Stomach smooth muscle (tissue), 2 donors: Measurements from ENCODE around the gene MTMR2.

ENCODE experiments used
- H3K27ac ChIP-seq: one replicate; pipeline ENCODE4 v1.7.0; 2013; ENCODE audit warnings: mild to moderate bottlenecking, low read length, inconsistent platforms
- H3K27me3 ChIP-seq, 2 donors: one replicate each; pipeline ENCODE4 v1.7.0; 2013; ENCODE audit warnings: low read length in 2 of 2; ENCODE audit not compliant: insufficient read depth in 2 of 2, control insufficient read depth in 1 of 2
- H3K36me3 ChIP-seq, 2 donors: one replicate each; pipeline ENCODE4 v1.7.0; 2013; ENCODE audit warnings: low read length in 2 of 2; ENCODE audit not compliant: control insufficient read depth in 2 of 2, insufficient read depth in 2 of 2
- H3K4me1 ChIP-seq: one replicate; pipeline ENCODE4 v1.7.0; 2013; ENCODE audit warnings: low read length; ENCODE audit not compliant: control insufficient read depth, insufficient read depth
- H3K4me3 ChIP-seq, 2 donors: one replicate each; pipeline ENCODE4 v1.7.0; 2013; ENCODE audit warnings: low read length in 2 of 2
- H3K9ac ChIP-seq, 2 donors: one replicate each; pipeline ENCODE4 v1.7.0; 2013; ENCODE audit warnings: low read length in 2 of 2, mild to moderate bottlenecking in 1 of 2
- H3K9me3 ChIP-seq, 2 donors: one replicate each; pipeline ENCODE4 v1.7.0; 2013; ENCODE audit warnings: low read length in 2 of 2; ENCODE audit not compliant: control insufficient read depth in 2 of 2
- donor health status: healthy.
- donor health status: Pancreatic carcinoma.

Gene MTMR2

GRCh38 chr11:95850137-95850536 is 73.8 kb downstream of the MTMR2 start:
- Histone ChIP-seq H3K27ac (no peak overlapping the region), H3K9ac (no peak overlapping the region), H3K4me3 (no peak overlapping the region), H3K36me3 (peaks cover 10% of the 10 kb centered on the region in 2 donors), H3K27me3 (no peaks in the 10 kb centered on the region), H3K4me1 (no peaks in the 10 kb centered on the region), H3K9me3 (no peaks in the 10 kb centered on the region)

GRCh38 chr11:95849087-95849825 is 74.7 kb downstream of the MTMR2 start:
- H3K9ac ChIP-seq = no peak overlapping the region
- H3K36me3 ChIP-seq = peaks cover 14 to 15% of the 10 kb centered on the region in 2 donors
- no peak overlapping the region for H3K4me3 ChIP-seq
- no peaks in the 10 kb centered on the region for H3K9me3 ChIP-seq
- no peaks in the 10 kb centered on the region for H3K4me1 ChIP-seq
- no peak overlapping the region for H3K27ac ChIP-seq
- H3K27me3 ChIP-seq = no peaks in the 10 kb centered on the region

GRCh38 chr11:95845167-95845566 is 78.7 kb downstream of the MTMR2 start:
- Histone ChIP-seq H3K27ac (no peak overlapping the region), H3K9me3 (no peaks in the 10 kb centered on the region), H3K9ac (no peak overlapping the region), H3K36me3 (peaks cover 17 to 18% of the 10 kb centered on the region in 2 donors), H3K27me3 (no peaks in the 10 kb centered on the region), H3K4me1 (no peaks in the 10 kb centered on the region), H3K4me3 (no peak overlapping the region)

- Histone ChIP-seq H3K4me3 (no peak overlapping the region), H3K9ac (no peak overlapping the region), H3K27ac (no peak overlapping the region), H3K27me3 (no peaks in the 10 kb centered on the region), H3K4me1 (no peaks in the 10 kb centered on the region), H3K9me3 (no peaks in the 10 kb centered on the region), H3K36me3 (peaks cover 3 to 21% of the 10 kb centered on the region in 2 donors)
These were observed 88.0 kb downstream of the MTMR2 start for GRCh38 chr11:95835768-95836488.

GRCh38 chr11:95835351-95835750 is 88.6 kb downstream of the MTMR2 start:
- H3K4me1 ChIP-seq = no peaks in the 10 kb centered on the region
- H3K9ac ChIP-seq = no peak overlapping the region
- H3K4me3 ChIP-seq = no peak overlapping the region
- no peak overlapping the region for H3K27ac ChIP-seq
- H3K27me3 ChIP-seq = no peaks in the 10 kb centered on the region
- H3K9me3 ChIP-seq = no peaks in the 10 kb centered on the region
- peaks cover 3 to 23% of the 10 kb centered on the region in 2 donors for H3K36me3 ChIP-seq

GRCh38 chr11:95833378-95833777 is 90.5 kb downstream of the MTMR2 start:
- no peaks in the 10 kb centered on the region for H3K27me3 ChIP-seq
- H3K9ac ChIP-seq = no peak overlapping the region
- no peaks in the 10 kb centered on the region for H3K9me3 ChIP-seq
- H3K4me1 ChIP-seq = no peaks in the 10 kb centered on the region
- H3K4me3 ChIP-seq = no peak overlapping the region
- H3K36me3 ChIP-seq = peaks cover 10 to 23% of the 10 kb centered on the region in 2 donors
- H3K27ac ChIP-seq = no peak overlapping the region

- H3K9ac ChIP-seq = no peak overlapping the region
- no peaks in the 10 kb centered on the region for H3K27me3 ChIP-seq
- H3K4me3 ChIP-seq = no peak overlapping the region
- no peak overlapping the region for H3K27ac ChIP-seq
- H3K36me3 ChIP-seq = peaks cover 10 to 23% of the 10 kb centered on the region in 2 donors
- H3K9me3 ChIP-seq = no peaks in the 10 kb centered on the region
- H3K4me1 ChIP-seq = no peaks in the 10 kb centered on the region
These were observed 91.1 kb downstream of the MTMR2 start for GRCh38 chr11:95832763-95833162.

GRCh38 chr11:95831198-95831883 is 92.6 kb downstream of the MTMR2 start:
- Histone ChIP-seq H3K4me3 (no peak overlapping the region), H3K9me3 (no peaks in the 10 kb centered on the region), H3K4me1 (no peaks in the 10 kb centered on the region), H3K27me3 (no peaks in the 10 kb centered on the region), H3K27ac (no peak overlapping the region), H3K36me3 (peaks cover 13 to 23% of the 10 kb centered on the region in 2 donors), H3K9ac (no peak overlapping the region)

- Histone ChIP-seq H3K9me3 (no peaks in the 10 kb centered on the region), H3K4me1 (no peaks in the 10 kb centered on the region), H3K27me3 (no peaks in the 10 kb centered on the region), H3K9ac (no peak overlapping the region), H3K4me3 (no peak overlapping the region), H3K36me3 (peaks cover 16 to 22% of the 10 kb centered on the region in 2 donors), H3K27ac (no peak overlapping the region)
These were observed 94.2 kb downstream of the MTMR2 start for GRCh38 chr11:95829580-95830259.

GRCh38 chr11:95827696-95828095 is 96.2 kb downstream of the MTMR2 start:
- H3K9me3 ChIP-seq = no peaks in the 10 kb centered on the region
- no peak overlapping the region for H3K9ac ChIP-seq
- peaks cover 13 to 19% of the 10 kb centered on the region in 2 donors for H3K36me3 ChIP-seq
- H3K27me3 ChIP-seq = no peaks in the 10 kb centered on the region
- no peaks in the 10 kb centered on the region for H3K4me1 ChIP-seq
- no peak overlapping the region for H3K27ac ChIP-seq
- no peak overlapping the region for H3K4me3 ChIP-seq
